ENCODE results near the gene NOL3. TPM values are rescaled to one million over a fixed set of nuclear protein-coding genes. Genes with fewer than 3 reads are reported as not detected.

Gene NOL3
- total and polyA plus RNA-seq, 4 donors, result 3.0 to 18.0 (median 10.7) TPM

DNA sequence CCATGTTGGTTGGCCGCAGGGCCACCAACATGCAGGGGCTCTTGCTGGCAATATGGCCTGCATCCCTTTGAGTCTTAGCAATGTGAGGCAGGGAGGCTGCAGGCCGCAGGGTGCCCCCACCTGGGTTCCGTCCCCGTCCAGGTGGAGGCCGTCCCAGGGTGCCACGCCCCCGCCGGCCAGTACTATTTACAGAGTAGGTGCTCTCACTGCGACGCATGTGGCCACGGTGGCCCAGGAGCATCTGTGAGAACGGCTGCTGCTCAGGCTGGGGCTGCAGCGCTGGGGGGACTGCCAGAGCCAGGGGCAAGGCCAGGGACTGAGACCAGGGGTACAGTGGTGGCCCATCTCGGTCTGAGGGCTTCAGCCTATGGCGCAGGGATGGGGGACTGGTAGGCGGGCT is 9.8 kb downstream of the NOL3 start:
- H3K27ac ChIP-seq (ENCODE audit: low read depth in 1 of 2, low read length in 2 of 2), result no peak overlapping the region
- no peak for DNase-seq (ENCODE audit: low spot score)
- WGBS, result 94% methylated on average over 16 of the region's 16 CpGs
- no peaks in the 10 kb centered on the region for H3K27me3 ChIP-seq (ENCODE audit: control insufficient read depth in 4 of 4, insufficient read depth in 4 of 4, low read length in 3 of 4)
- peaks cover 11 to 34% (median 18%) of the 10 kb centered on the region in 4 donors for H3K4me1 ChIP-seq (ENCODE audit: control insufficient read depth in 4 of 4, insufficient read depth in 4 of 4, low read length in 3 of 4)
- H3K9me3 ChIP-seq (ENCODE audit: control insufficient read depth in 4 of 4, low read length in 3 of 4), result no peaks in the 10 kb centered on the region
- TF ChIP-seq, protein P1, sequence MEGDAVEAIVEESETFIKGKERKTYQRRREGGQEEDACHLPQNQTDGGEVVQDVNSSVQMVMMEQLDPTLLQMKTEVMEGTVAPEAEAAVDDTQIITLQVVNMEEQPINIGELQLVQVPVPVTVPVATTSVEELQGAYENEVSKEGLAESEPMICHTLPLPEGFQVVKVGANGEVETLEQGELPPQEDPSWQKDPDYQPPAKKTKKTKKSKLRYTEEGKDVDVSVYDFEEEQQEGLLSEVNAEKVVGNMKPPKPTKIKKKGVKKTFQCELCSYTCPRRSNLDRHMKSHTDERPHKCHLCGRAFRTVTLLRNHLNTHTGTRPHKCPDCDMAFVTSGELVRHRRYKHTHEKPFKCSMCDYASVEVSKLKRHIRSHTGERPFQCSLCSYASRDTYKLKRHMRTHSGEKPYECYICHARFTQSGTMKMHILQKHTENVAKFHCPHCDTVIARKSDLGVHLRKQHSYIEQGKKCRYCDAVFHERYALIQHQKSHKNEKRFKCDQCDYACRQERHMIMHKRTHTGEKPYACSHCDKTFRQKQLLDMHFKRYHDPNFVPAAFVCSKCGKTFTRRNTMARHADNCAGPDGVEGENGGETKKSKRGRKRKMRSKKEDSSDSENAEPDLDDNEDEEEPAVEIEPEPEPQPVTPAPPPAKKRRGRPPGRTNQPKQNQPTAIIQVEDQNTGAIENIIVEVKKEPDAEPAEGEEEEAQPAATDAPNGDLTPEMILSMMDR (IDR thresholded peaks at IDR 0.05; ENCODE audit: low read depth, low read length, missing input control), result no peak
- no peak for TF ChIP-seq FOXA2 (IDR thresholded peaks at IDR 0.05)
- TF ChIP-seq NR2F2 (IDR thresholded peaks at IDR 0.05), result no peak
- no peak for TF ChIP-seq RAD21 (IDR thresholded peaks at IDR 0.05)
- no peak for TF ChIP-seq GABPA (IDR thresholded peaks at IDR 0.05 in 1 of 2, conservative IDR thresholded peaks at IDR 0.05 in 1 of 2)
- TF ChIP-seq JUND (IDR thresholded peaks at IDR 0.05), result no peak
- TF ChIP-seq SP1 (IDR thresholded peaks at IDR 0.05), result no peak
- no peak for TF ChIP-seq TAF1 (conservative IDR thresholded peaks at IDR 0.05)
- TF ChIP-seq, protein P2, sequence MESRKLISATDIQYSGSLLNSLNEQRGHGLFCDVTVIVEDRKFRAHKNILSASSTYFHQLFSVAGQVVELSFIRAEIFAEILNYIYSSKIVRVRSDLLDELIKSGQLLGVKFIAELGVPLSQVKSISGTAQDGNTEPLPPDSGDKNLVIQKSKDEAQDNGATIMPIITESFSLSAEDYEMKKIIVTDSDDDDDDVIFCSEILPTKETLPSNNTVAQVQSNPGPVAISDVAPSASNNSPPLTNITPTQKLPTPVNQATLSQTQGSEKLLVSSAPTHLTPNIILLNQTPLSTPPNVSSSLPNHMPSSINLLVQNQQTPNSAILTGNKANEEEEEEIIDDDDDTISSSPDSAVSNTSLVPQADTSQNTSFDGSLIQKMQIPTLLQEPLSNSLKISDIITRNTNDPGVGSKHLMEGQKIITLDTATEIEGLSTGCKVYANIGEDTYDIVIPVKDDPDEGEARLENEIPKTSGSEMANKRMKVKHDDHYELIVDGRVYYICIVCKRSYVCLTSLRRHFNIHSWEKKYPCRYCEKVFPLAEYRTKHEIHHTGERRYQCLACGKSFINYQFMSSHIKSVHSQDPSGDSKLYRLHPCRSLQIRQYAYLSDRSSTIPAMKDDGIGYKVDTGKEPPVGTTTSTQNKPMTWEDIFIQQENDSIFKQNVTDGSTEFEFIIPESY (IDR thresholded peaks at IDR 0.05), result no peak
- TF ChIP-seq YY1 (IDR thresholded peaks at IDR 0.05), result no peak
- no peak for TF ChIP-seq EGR1 (IDR thresholded peaks at IDR 0.05; ENCODE audit: low read depth in 2 of 2)
- TF ChIP-seq, protein P3, sequence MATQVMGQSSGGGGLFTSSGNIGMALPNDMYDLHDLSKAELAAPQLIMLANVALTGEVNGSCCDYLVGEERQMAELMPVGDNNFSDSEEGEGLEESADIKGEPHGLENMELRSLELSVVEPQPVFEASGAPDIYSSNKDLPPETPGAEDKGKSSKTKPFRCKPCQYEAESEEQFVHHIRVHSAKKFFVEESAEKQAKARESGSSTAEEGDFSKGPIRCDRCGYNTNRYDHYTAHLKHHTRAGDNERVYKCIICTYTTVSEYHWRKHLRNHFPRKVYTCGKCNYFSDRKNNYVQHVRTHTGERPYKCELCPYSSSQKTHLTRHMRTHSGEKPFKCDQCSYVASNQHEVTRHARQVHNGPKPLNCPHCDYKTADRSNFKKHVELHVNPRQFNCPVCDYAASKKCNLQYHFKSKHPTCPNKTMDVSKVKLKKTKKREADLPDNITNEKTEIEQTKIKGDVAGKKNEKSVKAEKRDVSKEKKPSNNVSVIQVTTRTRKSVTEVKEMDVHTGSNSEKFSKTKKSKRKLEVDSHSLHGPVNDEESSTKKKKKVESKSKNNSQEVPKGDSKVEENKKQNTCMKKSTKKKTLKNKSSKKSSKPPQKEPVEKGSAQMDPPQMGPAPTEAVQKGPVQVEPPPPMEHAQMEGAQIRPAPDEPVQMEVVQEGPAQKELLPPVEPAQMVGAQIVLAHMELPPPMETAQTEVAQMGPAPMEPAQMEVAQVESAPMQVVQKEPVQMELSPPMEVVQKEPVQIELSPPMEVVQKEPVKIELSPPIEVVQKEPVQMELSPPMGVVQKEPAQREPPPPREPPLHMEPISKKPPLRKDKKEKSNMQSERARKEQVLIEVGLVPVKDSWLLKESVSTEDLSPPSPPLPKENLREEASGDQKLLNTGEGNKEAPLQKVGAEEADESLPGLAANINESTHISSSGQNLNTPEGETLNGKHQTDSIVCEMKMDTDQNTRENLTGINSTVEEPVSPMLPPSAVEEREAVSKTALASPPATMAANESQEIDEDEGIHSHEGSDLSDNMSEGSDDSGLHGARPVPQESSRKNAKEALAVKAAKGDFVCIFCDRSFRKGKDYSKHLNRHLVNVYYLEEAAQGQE (IDR thresholded peaks at IDR 0.05), result no peak
- TF ChIP-seq, protein P4, sequence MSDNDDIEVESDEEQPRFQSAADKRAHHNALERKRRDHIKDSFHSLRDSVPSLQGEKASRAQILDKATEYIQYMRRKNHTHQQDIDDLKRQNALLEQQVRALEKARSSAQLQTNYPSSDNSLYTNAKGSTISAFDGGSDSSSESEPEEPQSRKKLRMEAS (IDR thresholded peaks at IDR 0.05), result no peak
- TF ChIP-seq RXRA (IDR thresholded peaks at IDR 0.05), result no peak
- no peak for TF ChIP-seq FOXA1 (IDR thresholded peaks at IDR 0.05)
- TF ChIP-seq HNF4A (conservative IDR thresholded peaks at IDR 0.05), result no peak
- TF ChIP-seq, protein P5, sequence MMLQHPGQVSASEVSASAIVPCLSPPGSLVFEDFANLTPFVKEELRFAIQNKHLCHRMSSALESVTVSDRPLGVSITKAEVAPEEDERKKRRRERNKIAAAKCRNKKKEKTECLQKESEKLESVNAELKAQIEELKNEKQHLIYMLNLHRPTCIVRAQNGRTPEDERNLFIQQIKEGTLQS (IDR thresholded peaks at IDR 0.05), result no peak
- H3K4me3 ChIP-seq (ENCODE audit: low read depth in 1 of 3, low read length in 3 of 3), result no peak overlapping the region
- H3K36me3 ChIP-seq (ENCODE audit: control insufficient read depth in 4 of 4, insufficient read depth in 3 of 4, low read depth in 1 of 4, low read length in 3 of 4), result no peaks in the 10 kb centered on the region
- H3K9ac ChIP-seq (ENCODE audit: low read depth in 1 of 2, low read length in 2 of 2), result no peak overlapping the region

All from liver (tissue), 9 donors.